Measurements from ENCODE around the gene RPP30. TPM values are rescaled to one million over a fixed set of nuclear protein-coding genes. Genes with fewer than 3 reads are reported as not detected.
A peak's percentile ranks its signal among the peaks of the same experiment; 100 is the strongest.

RPP30 gene
- total and polyA plus RNA-seq, 2 of the 13 experiments (the other 11 are each of a cell fraction or from before 2014, with no cell fraction given) = 27.1 to 65.0 TPM

GRCh38 chr10:90871279-90871765 lies 452 bp upstream of the RPP30 start (continued):
- no peak for TF ChIP-seq ZNF275 (CRISPR knock-in tag; IDR thresholded peaks at IDR 0.05; ENCODE audit: borderline replicate concordance)
- no peak for TF ChIP-seq ZSCAN21 (CRISPR knock-in tag; IDR thresholded peaks at IDR 0.05; ENCODE audit: borderline replicate concordance)
- TF ChIP-seq THAP11 (CRISPR knock-in tag; IDR thresholded peaks at IDR 0.05) = no peak
- no peak for TF ChIP-seq SKI (IDR thresholded peaks at IDR 0.05; ENCODE audit: partially characterized antibody)
- TF ChIP-seq NAIF1 (CRISPR knock-in tag; IDR thresholded peaks at IDR 0.05; ENCODE audit: borderline replicate concordance) = 0 out of 2 replicates have a peak, but pooled peaks have one; percentile 42
- TF ChIP-seq ZNF3 (CRISPR knock-in tag; IDR thresholded peaks at IDR 0.05) = no peak
- no peak for TF ChIP-seq ZUFSP (CRISPR knock-in tag; IDR thresholded peaks at IDR 0.05; ENCODE audit: borderline replicate concordance)
- TF ChIP-seq ZZZ3 (CRISPR knock-in tag; IDR thresholded peaks at IDR 0.05; ENCODE audit: borderline replicate concordance) = no peak
- TF ChIP-seq SALL1 (CRISPR knock-in tag; IDR thresholded peaks at IDR 0.05) = no peak
- TF ChIP-seq POLR2A (IDR thresholded peaks at IDR 0.05; ENCODE audit: insufficient read depth in 1 of 2, low read depth in 2 of 2, low read length in 2 of 2) = no peak
- no peak for TF ChIP-seq ZNF30 (CRISPR knock-in tag; IDR thresholded peaks at IDR 0.05)
- no peak for TF ChIP-seq SNAI1 (CRISPR knock-in tag; IDR thresholded peaks at IDR 0.05; ENCODE audit: borderline replicate concordance)
- TF ChIP-seq ZNF10 (CRISPR knock-in tag; IDR thresholded peaks at IDR 0.05; ENCODE audit: borderline replicate concordance, low read depth) = no peak
- TF ChIP-seq MYPOP (CRISPR knock-in tag; IDR thresholded peaks at IDR 0.05) = 0 out of 2 replicates have a peak, but pooled peaks have one; percentile 37
- no peak for TF ChIP-seq ZBTB4 (CRISPR knock-in tag; IDR thresholded peaks at IDR 0.05; ENCODE audit: borderline replicate concordance)
- peak; percentile 38; the same call in 1 of the 2 replicates for TF ChIP-seq NFYC (CRISPR knock-in tag; IDR thresholded peaks at IDR 0.05)
- no peak for TF ChIP-seq BORCS8-MEF2B (CRISPR knock-in tag; IDR thresholded peaks at IDR 0.05)
- no peak for TF ChIP-seq HES4 (CRISPR knock-in tag; IDR thresholded peaks at IDR 0.05; ENCODE audit: borderline replicate concordance)
- no peak for TF ChIP-seq ZFP62 (CRISPR knock-in tag; IDR thresholded peaks at IDR 0.05)
- no peak for TF ChIP-seq SMARCC2 (IDR thresholded peaks at IDR 0.05)
- no peak for TF ChIP-seq GPN1 (CRISPR knock-in tag; IDR thresholded peaks at IDR 0.05; ENCODE audit: borderline replicate concordance)
- no peak for TF ChIP-seq ZNF280B (CRISPR knock-in tag; IDR thresholded peaks at IDR 0.05; ENCODE audit: borderline replicate concordance)

Measured in HepG2 (cell line).